ENCODE data around the gene USP7. TPM values are rescaled to one million over a fixed set of nuclear protein-coding genes. Genes with fewer than 3 reads are reported as not detected.

Gene USP7
- polyA plus RNA-seq, 2 of the 4 experiments (the other 2 are of a cell fraction), result 39.6 to 65.9 TPM

GRCh38 chr16:8887952-8888560 is 75.7 kb downstream of the USP7 start:
- 86% methylated on average over 16 of the region's 16 CpGs for WGBS (ENCODE audit: missing lambda C conversion rate)
- DNase-seq (ENCODE audit: low read depth in 1 of 2, low spot score in 1 of 2), result no peak
- Histone ChIP-seq H3K9me3 (no peaks in the 10 kb centered on the region), H3K4me2 (no peak overlapping the region), H3K27ac (no peak overlapping the region), H3K4me1 (peaks cover 23% of the 10 kb centered on the region), H3K4me3 (no peak overlapping the region)
- no peak for TF ChIP-seq HES2 (IDR thresholded peaks at IDR 0.05)
- TF ChIP-seq FOXS1 (CRISPR knock-in tag; IDR thresholded peaks at IDR 0.05), result no peak
- no peak for TF ChIP-seq FOSL2 (IDR thresholded peaks at IDR 0.05)
- TF ChIP-seq FOSL2 (CRISPR knock-in tag; IDR thresholded peaks at IDR 0.05), result no peak
- TF ChIP-seq JUNB (IDR thresholded peaks at IDR 0.05), result no peak
- TF ChIP-seq ELK1 (IDR thresholded peaks at IDR 0.05; ENCODE audit: low read depth, low read length), result no peak
- no peak for TF ChIP-seq ZNF302 (CRISPR knock-in tag; IDR thresholded peaks at IDR 0.05)
- TF ChIP-seq NPAS2 (CRISPR knock-in tag; IDR thresholded peaks at IDR 0.05; ENCODE audit: borderline replicate concordance), result no peak
- TF ChIP-seq RNF2 (IDR thresholded peaks at IDR 0.05; ENCODE audit: borderline replicate concordance, low read depth), result no peak
- TF ChIP-seq CEBPB (IDR thresholded peaks at IDR 0.05), result no peak
- TF ChIP-seq PHF8 (IDR thresholded peaks at IDR 0.05; ENCODE audit: borderline replicate concordance, low read depth), result no peak
- TF ChIP-seq EHF (CRISPR knock-in tag; IDR thresholded peaks at IDR 0.05), result no peak
- no peak for TF ChIP-seq MAZ (IDR thresholded peaks at IDR 0.05; ENCODE audit: borderline replicate concordance, low read depth, low read length)
- TF ChIP-seq MYC (IDR thresholded peaks at IDR 0.05; ENCODE audit: borderline replicate concordance, low read length), result no peak
- ChIA-PET POLR2A (no interaction called here), CTCF (interaction anchor here (1.6 kb wide), 1 partner anchor 120 kb away, joined by 4 read pairs; no protein-coding TSS in a partner anchor)
- ATAC-seq, result no peak
- FAIRE-seq, result no peak

DNA sequence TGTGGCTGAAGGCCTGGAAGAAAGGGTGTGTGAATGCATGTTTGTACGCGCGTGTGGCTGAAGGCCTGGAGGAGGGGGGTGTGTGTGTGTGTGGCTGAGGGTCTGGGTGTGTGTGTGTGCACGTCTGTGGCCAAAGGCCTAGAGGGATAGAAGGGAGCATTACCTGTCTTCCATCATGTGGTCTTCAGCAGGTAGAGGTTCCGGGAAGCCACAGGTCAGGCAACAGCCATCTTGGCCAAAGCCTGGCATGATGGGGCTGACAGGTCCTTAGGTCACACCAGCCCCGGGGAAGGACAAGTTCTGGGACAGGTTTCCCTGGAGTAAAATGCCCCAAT is 76.3 kb downstream of the USP7 start:
- WGBS (ENCODE audit: missing lambda C conversion rate), result 95% methylated on average over 6 of the region's 6 CpGs
- no peak overlapping the region for H3K27ac ChIP-seq
- TF ChIP-seq FOSL2 (IDR thresholded peaks at IDR 0.05) (no peak), FOSL2 (CRISPR knock-in tag; IDR thresholded peaks at IDR 0.05) (no peak), CHD4 (IDR thresholded peaks at IDR 0.05; ENCODE audit: borderline replicate concordance) (no peak), NR3C1 (IDR thresholded peaks at IDR 0.05) (no peak), HOXB5 (CRISPR knock-in tag; IDR thresholded peaks at IDR 0.05) (no peak), FOXS1 (CRISPR knock-in tag; IDR thresholded peaks at IDR 0.05) (no peak), HOXB13 (CRISPR knock-in tag; IDR thresholded peaks at IDR 0.05; ENCODE audit: low read depth) (no peak), TP53 (CRISPR knock-in tag; IDR thresholded peaks at IDR 0.05) (no peak), FOSB (CRISPR knock-in tag; IDR thresholded peaks at IDR 0.05) (no peak), JUNB (IDR thresholded peaks at IDR 0.05) (no peak)
- TF ChIP-seq, protein P1, sequence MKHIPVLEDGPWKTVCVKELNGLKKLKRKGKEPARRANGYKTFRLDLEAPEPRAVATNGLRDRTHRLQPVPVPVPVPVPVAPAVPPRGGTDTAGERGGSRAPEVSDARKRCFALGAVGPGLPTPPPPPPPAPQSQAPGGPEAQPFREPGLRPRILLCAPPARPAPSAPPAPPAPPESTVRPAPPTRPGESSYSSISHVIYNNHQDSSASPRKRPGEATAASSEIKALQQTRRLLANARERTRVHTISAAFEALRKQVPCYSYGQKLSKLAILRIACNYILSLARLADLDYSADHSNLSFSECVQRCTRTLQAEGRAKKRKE (CRISPR knock-in tag; IDR thresholded peaks at IDR 0.05; ENCODE audit: low read depth), result no peak
- POLR2A ChIA-PET, result no interaction called here
- H3K4me2 ChIP-seq, result no peak overlapping the region
- no peak for FAIRE-seq
- CTCF ChIA-PET, result interaction anchor here (1.6 to 9.0 kb wide), 2 partner anchors 8 to 120 kb away, joined by 4 to 147 read pairs; no protein-coding TSS in a partner anchor
- no peak overlapping the region for H3K4me3 ChIP-seq
- H3K4me1 ChIP-seq, result peaks cover 23% of the 10 kb centered on the region
- no peaks in the 10 kb centered on the region for H3K9me3 ChIP-seq
- ATAC-seq, result no peak
- no peak for DNase-seq (ENCODE audit: low read depth in 1 of 2, low spot score in 1 of 2)

Data from A549 (cell line).